Measurements from ENCODE around the gene MYBBP1A. TPM values are rescaled to one million over a fixed set of nuclear protein-coding genes. Genes with fewer than 3 reads are reported as not detected.
A peak's percentile ranks its signal among the peaks of the same experiment; 100 is the strongest.

The MYBBP1A gene
- total RNA-seq, 4 donors from 2014 or later, result 42.5 to 60.2 (median 48.9) TPM

GRCh38 chr17:4594406-4594805 is 39.2 kb upstream of the MYBBP1A start:
- no peaks in the 10 kb centered on the region for H3K9me3 ChIP-seq
- H3K27ac ChIP-seq, result peak overlapping the region; percentile 90 to 100 (median 98)
- H3K4me1 ChIP-seq, result peaks cover 73 to 79% of the 10 kb centered on the region in 2 donors
- H3K27me3 ChIP-seq, result no peaks in the 10 kb centered on the region
- in situ Hi-C loops (cut with MboI; ENCODE audit: low sequenced_read_pairs in 4 of 4) (no loop called here), intact Hi-C loops (cut with DNase I; ENCODE audit: low total_unique reads) (no loop called here)
- TF ChIP-seq POLR2A (IDR thresholded peaks at IDR 0.05) (no peak), CTCF (IDR thresholded peaks at IDR 0.05 in 4 of 5, conservative IDR thresholded peaks at IDR 0.05 in 1 of 5) (no peak)
- no peak overlapping the region for H3K4me3 ChIP-seq
- H3K36me3 ChIP-seq, result peaks cover 0 to 49% of the 10 kb centered on the region in 2 donors
- DNase-seq (no peak), ATAC-seq (no peak)

DNA sequence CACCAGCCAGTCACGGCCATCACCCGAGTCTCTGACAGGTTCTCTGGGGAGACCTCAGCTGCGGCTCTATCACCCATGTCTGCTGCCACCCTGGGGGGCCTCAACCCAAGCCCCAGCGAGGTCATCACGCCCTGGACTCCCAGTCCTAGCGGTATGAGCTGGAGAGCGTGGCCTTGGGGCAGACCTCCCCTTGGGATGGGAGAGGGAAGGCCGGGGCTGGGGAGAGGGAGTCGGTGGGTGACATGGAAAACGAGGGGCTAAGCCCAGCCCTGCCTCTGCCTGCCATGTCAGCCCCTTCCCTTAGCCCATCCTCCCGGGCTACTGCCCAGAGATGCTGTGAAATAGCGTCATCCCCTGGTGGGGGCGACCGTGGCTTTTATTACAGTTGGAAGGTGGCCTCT is 37.8 kb upstream of the MYBBP1A start:
- no peak for TF ChIP-seq CTCF (IDR thresholded peaks at IDR 0.05 in 4 of 5, conservative IDR thresholded peaks at IDR 0.05 in 1 of 5)
- TF ChIP-seq POLR2A (IDR thresholded peaks at IDR 0.05), result no peak
- in situ Hi-C loops (cut with MboI; ENCODE audit: low sequenced_read_pairs in 4 of 4) (no loop called here), intact Hi-C loops (cut with DNase I; ENCODE audit: low total_unique reads) (no loop called here)
- no peaks in the 10 kb centered on the region for H3K27me3 ChIP-seq
- H3K4me1 ChIP-seq, result peaks cover 74 to 81% of the 10 kb centered on the region in 2 donors
- peak overlapping the region in 1 of 4 donors; percentile 25 for H3K4me3 ChIP-seq
- DNase-seq (no peak), ATAC-seq (no peak)
- H3K27ac ChIP-seq, result peak overlapping the region; percentile 90 to 100 (median 98)
- H3K36me3 ChIP-seq, result peaks cover 0 to 49% of the 10 kb centered on the region in 2 donors
- no peaks in the 10 kb centered on the region for H3K9me3 ChIP-seq

DNA sequence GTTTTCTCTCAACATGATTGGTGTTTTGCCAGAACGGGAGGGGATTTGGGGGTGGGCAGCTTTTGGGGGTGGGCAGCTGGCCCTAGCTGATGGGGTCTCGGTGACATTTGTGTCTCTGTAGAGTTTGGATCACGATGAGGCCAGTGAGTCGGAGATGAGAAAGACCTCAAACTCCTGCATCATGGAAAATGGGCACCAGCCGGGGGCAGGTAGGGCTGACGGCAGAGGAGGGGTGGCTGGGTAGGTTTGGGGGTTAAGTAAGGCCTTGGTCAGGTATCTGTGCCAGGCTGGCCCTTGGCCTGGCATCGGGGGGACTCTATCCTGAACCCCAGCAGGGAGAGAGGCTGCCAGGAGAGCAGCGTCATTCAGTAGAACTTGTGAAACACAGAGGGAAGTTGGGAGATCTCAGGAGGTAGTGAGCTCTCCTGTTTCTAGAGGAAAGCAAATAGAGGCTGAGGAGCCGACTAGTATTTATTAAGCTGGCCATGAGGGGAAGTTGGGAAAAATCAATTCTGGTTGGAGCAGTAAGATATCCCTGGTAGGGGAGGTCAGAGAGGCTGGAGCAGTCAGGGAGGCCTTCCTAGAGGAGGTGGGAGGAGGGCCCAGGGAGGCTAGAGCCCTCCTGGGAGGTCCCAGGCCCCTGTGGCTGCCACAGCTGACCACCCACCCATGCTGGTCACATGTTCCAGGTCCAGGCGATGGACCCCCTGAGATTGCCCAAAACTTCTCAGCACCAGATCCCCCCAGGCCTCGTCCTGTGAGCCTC is 37.2 kb upstream of the MYBBP1A start:
- H3K36me3 ChIP-seq, result peaks cover 0 to 48% of the 10 kb centered on the region in 2 donors
- DNase-seq, result no peak
- no peak for ATAC-seq
- no peaks in the 10 kb centered on the region for H3K27me3 ChIP-seq
- intact Hi-C loops (cut with DNase I; ENCODE audit: low total_unique reads) (no loop called here), in situ Hi-C loops (cut with MboI; ENCODE audit: low sequenced_read_pairs in 4 of 4) (no loop called here)
- TF ChIP-seq POLR2A (IDR thresholded peaks at IDR 0.05), result no peak
- TF ChIP-seq CTCF (IDR thresholded peaks at IDR 0.05 in 4 of 5, conservative IDR thresholded peaks at IDR 0.05 in 1 of 5), result no peak
- peaks cover 75 to 81% of the 10 kb centered on the region in 2 donors for H3K4me1 ChIP-seq
- no peaks in the 10 kb centered on the region for H3K9me3 ChIP-seq
- peak overlapping the region in 2 of 4 donors; percentile 14 to 25 for H3K4me3 ChIP-seq
- peak overlapping the region; percentile 90 to 100 (median 98) for H3K27ac ChIP-seq

DNA sequence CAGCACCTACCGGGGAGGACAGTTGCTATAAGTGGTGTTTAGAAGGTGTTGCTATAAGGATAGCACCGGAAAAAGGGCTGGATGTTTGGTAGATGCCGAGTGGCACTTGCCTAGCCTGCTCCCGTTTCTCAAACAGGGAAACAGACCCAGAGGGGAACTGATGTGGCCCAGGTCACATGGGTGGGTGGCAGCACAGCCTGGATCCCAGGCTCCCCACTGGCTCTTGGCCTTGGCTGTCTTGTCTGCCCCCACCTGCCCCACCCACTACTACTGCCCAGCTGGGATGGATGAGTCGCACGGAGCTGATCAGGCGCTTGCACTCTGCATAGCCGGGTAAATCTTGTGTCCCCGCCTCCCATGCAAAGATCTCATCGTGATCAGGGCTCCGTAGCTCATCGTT is 36.3 kb upstream of the MYBBP1A start:
- Histone ChIP-seq H3K4me3 (peak overlapping the region in 2 of 4 donors; percentile 26 to 34), H3K9me3 (no peaks in the 10 kb centered on the region), H3K27ac (peak overlapping the region; percentile 90 to 100 (median 98)), H3K27me3 (no peaks in the 10 kb centered on the region), H3K36me3 (peaks cover 0 to 39% of the 10 kb centered on the region in 2 donors), H3K4me1 (peaks cover 73 to 79% of the 10 kb centered on the region in 2 donors)
- in situ Hi-C loops (cut with MboI; ENCODE audit: low sequenced_read_pairs in 4 of 4) (no loop called here), intact Hi-C loops (cut with DNase I; ENCODE audit: low total_unique reads) (loop anchor here (2.0 kb wide), 1 partner anchor 17 kb away; no protein-coding TSS in a partner anchor)
- peak; percentile 57 to 80 for DNase-seq
- peak; percentile 30 to 46 for ATAC-seq
- TF ChIP-seq POLR2A (IDR thresholded peaks at IDR 0.05), result peak; percentile 73 to 86
- TF ChIP-seq CTCF (IDR thresholded peaks at IDR 0.05 in 4 of 5, conservative IDR thresholded peaks at IDR 0.05 in 1 of 5), result no peak
